SK-N-SH treated with all-trans-retinoic acid at 6 μM for 48 hours (cell line): Measurements from ENCODE around the gene ITPR2.
"Not testable (repeated sequence)": the region's sequence is repeated elsewhere in the genome, so short reads cannot be mapped to it uniquely, and the experiment has no call there.

Source experiments
- BACH2 ChIP-seq: fragments of 250-450 bp; sonication (Bioruptor Pico); IDR thresholded peaks from 2 replicates; pipeline ENCODE4 v1.9.0; 2021; ENCODE audit warnings: mild to moderate bottlenecking, borderline replicate concordance
- CSDC2 ChIP-seq: fragments of 250-450 bp; sonication (Bioruptor Pico); IDR thresholded peaks from 2 replicates; pipeline ENCODE4 v1.5.0; 2020; ENCODE audit warnings: mild to moderate bottlenecking, moderate library complexity
- ISL1 ChIP-seq: fragments of 250-450 bp; sonication (Bioruptor Pico); IDR thresholded peaks from 2 replicates; pipeline ENCODE4 v2.1.2; 2022; ENCODE audit warnings: mild to moderate bottlenecking, moderate library complexity
- PATZ1 ChIP-seq: fragments of 250-450 bp; sonication (Bioruptor Pico); IDR thresholded peaks from 2 replicates; pipeline ENCODE4 v1.8.0; 2020; ENCODE audit warnings: mild to moderate bottlenecking, moderate library complexity, borderline replicate concordance
- PPARA ChIP-seq: fragments of 250-450 bp; sonication (Bioruptor Pico); IDR thresholded peaks from 2 replicates; pipeline ENCODE4 v1.5.0; 2020; ENCODE audit warnings: mild to moderate bottlenecking, borderline replicate concordance
- RARB ChIP-seq: fragments of 250-450 bp; sonication (Bioruptor Pico); IDR thresholded peaks from 2 replicates; pipeline ENCODE4 v1.8.0; 2021; ENCODE audit warnings: mild to moderate bottlenecking, moderate library complexity
- ZC3H10 ChIP-seq: fragments of 250-450 bp; sonication (Bioruptor Pico); IDR thresholded peaks from 2 replicates; pipeline ENCODE4 v1.5.1; 2021; ENCODE audit warnings: mild to moderate bottlenecking, moderate library complexity
- ZFP30 ChIP-seq: fragments of 450-650 bp; formaldehyde crosslinking; IDR thresholded peaks from 2 replicates; pipeline ENCODE4 v1.5.0; 2022; ENCODE audit warnings: mild to moderate bottlenecking, moderate library complexity

- not testable (repeated sequence) for TF ChIP-seq CSDC2 (CRISPR knock-in tag); PATZ1 (CRISPR knock-in tag); RARB (CRISPR knock-in tag); ZFP30; ZC3H10 (CRISPR knock-in tag); BACH2; PPARA (CRISPR knock-in tag); ISL1 (CRISPR knock-in tag)
Measured at GRCh38 chr12:26780656-26781055, 52.3 kb downstream of the ITPR2 start.
